Tibial nerve (tissue), 4 donors: ENCODE results near the gene SERPINB5.

Experiments used
- EP300 ChIP-seq, 2 donors: sonication (generic); formaldehyde crosslinking; IDR thresholded peaks; one replicate each; pipeline ENCODE4 v1.6.1; 2017; ENCODE audit warnings: antibody characterized with exemption in 2 of 2, mild to moderate bottlenecking in 1 of 2
- POLR2A ChIP-seq, 2 donors: fragments of 450-650 bp; IDR thresholded peaks; one replicate each; pipeline ENCODE4 v1.6.1; 2017; ENCODE audit warnings: antibody characterized with exemption in 2 of 2, mild to moderate bottlenecking in 2 of 2, moderate library complexity in 2 of 2
- TF ChIP-seq, protein P1 (sequence below), 5 experiments: fragments of 200-600 bp in 3 of 5; fragments of 450-650 bp in 2 of 5; sonication (generic) in 3 of 5; IDR thresholded peaks; one replicate each; pipeline ENCODE4 v1.5.1; 2016 to 2019; ENCODE audit warnings: antibody characterized with exemption in 5 of 5, mild to moderate bottlenecking in 3 of 5, moderate library complexity in 2 of 5

DNA sequence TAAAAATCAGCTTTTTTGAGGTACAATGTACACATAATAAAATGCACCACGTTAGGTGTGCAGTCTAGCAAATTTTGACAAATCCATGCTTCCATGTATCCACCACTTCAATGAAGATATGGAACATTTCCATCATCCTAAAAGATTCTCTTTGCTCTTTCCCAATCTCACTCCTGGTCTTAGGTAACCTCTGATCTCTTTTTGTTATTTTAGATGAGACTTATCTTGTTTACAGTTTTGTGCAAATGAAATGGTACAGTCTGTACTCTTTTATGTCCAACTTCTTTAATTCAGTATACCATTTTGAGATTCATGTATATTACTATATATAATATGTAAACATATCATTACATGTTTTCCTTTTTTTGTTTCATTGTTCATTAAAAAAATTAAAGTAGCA, 16.3 kb upstream of the SERPINB5 start:
- TF ChIP-seq, protein P1, sequence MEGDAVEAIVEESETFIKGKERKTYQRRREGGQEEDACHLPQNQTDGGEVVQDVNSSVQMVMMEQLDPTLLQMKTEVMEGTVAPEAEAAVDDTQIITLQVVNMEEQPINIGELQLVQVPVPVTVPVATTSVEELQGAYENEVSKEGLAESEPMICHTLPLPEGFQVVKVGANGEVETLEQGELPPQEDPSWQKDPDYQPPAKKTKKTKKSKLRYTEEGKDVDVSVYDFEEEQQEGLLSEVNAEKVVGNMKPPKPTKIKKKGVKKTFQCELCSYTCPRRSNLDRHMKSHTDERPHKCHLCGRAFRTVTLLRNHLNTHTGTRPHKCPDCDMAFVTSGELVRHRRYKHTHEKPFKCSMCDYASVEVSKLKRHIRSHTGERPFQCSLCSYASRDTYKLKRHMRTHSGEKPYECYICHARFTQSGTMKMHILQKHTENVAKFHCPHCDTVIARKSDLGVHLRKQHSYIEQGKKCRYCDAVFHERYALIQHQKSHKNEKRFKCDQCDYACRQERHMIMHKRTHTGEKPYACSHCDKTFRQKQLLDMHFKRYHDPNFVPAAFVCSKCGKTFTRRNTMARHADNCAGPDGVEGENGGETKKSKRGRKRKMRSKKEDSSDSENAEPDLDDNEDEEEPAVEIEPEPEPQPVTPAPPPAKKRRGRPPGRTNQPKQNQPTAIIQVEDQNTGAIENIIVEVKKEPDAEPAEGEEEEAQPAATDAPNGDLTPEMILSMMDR (IDR thresholded peaks at IDR 0.05), result no peak
- TF ChIP-seq EP300 (IDR thresholded peaks at IDR 0.05) (no peak), POLR2A (IDR thresholded peaks at IDR 0.05) (no peak)
